Central memory CD8-positive, alpha-beta T cell (primary cell): ENCODE measurements around the gene AP1S1.
A peak's percentile ranks its signal among the peaks of the same experiment; 100 is the strongest.
"Not testable (repeated sequence)": the region's sequence is repeated elsewhere in the genome, so short reads cannot be mapped to it uniquely, and the experiment has no call there.

Experiments used
- ATAC-seq: fragments of 150-1000 bp; cut with Tn5 transposase; replicated peaks from 2 replicates; pipeline ENCODE4 v1.10.0; 2022; ENCODE audit warnings: mild to moderate bottlenecking, moderate FRiP score, moderate number of reproducible peaks; ENCODE audit not compliant: poor library complexity, severe bottlenecking; ENCODE audit errors: extremely low read depth
- DNase-seq, 2 donors: peaks; one replicate each; pipeline ENCODE4 v3.0.0; 2021; ENCODE audit warnings: low spot score in 2 of 2
- H3K27ac Mint-ChIP-seq: one replicate; pipeline ENCODE4 v1.8.0; 2022; ENCODE audit warnings: low read depth, mild to moderate bottlenecking, moderate library complexity, mixed read lengths
- H3K27me3 Mint-ChIP-seq: one replicate; pipeline ENCODE4 v1.8.0; 2022; ENCODE audit warnings: mixed read lengths
- H3K36me3 Mint-ChIP-seq: one replicate; pipeline ENCODE4 v1.8.0; 2022; ENCODE audit warnings: mild to moderate bottlenecking, moderate library complexity, mixed read lengths; ENCODE audit not compliant: insufficient read depth
- H3K4me1 Mint-ChIP-seq: one replicate; pipeline ENCODE4 v1.8.0; 2022; ENCODE audit warnings: mixed read lengths
- H3K4me3 Mint-ChIP-seq: one replicate; pipeline ENCODE4 v1.8.0; 2022; ENCODE audit warnings: mild to moderate bottlenecking, moderate library complexity, mixed read lengths
- H3K9me3 Mint-ChIP-seq: one replicate; pipeline ENCODE4 v1.8.0; 2022; ENCODE audit warnings: mixed read lengths

AP1S1 gene

DNA sequence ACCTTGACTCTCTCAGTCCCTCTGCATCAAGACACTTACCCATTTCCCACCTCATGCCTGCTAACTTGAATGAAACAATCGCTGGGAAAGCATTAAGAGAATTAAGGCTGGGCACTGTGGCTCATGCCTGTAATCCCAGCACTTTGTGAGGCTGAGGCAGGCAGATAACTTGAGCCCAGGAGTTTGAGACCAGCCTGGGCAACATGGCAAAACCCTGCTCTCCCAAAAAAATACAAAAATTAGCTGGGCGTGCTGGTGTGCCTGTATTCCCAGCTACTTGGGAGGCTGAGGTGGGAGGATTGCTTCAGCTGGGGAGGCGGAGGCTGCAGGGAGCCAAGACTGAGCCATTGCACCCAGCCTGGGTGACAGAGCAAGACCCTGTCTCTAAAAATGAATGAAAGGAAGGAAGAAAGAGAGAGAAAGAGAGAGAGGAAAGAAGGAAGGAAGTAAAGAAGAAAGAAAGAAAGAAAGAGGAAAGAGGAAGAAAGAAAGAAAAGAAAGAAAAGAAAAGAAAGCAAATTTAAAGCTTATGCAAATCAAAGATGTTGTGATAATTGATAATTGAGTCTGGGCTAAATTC is 26.7 kb upstream of the AP1S1 start:
- H3K36me3 Mint-ChIP-seq, result no peaks in the 10 kb centered on the region
- ATAC-seq (no peak), DNase-seq (no peak)
- H3K4me1 Mint-ChIP-seq, result peaks cover 40% of the 10 kb centered on the region
- no peak overlapping the region for H3K27ac Mint-ChIP-seq
- H3K9me3 Mint-ChIP-seq, result no peaks in the 10 kb centered on the region
- H3K4me3 Mint-ChIP-seq, result peak overlapping the region; percentile 65
- H3K27me3 Mint-ChIP-seq, result peaks cover 91% of the 10 kb centered on the region

DNA sequence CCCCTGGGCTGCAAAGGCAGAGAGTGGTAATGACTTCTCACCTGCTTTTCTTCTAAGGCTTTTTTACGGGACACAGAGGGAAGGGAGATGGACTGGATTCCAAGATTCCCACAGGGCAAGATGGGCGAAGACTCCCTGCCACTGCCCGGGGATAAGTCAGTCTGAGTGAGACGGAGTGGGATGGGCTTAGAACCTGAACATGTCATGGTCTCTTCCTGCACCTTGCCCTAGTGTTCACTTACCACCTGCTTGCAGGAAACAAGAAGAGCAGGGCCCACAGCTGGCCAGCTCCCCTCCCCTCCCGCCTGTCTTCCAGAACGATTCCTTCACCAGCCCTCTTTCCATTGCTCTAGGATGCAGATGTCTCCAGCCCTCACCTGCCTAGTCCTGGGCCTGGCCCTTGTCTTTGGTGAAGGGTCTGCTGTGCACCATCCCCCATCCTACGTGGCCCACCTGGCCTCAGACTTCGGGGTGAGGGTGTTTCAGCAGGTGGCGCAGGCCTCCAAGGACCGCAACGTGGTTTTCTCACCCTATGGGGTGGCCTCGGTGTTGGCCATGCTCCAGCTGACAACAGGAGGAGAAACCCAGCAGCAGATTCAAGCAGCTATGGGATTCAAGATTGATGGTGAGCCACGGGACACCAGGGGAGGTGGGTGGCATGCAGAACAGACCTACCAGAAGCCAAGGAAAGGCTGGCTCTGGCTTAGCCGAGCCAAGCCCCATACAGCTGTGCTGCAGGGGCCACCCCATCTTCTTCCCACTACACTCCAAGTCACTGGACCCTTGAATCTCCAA is 26.0 kb upstream of the AP1S1 start:
- peaks cover 89% of the 10 kb centered on the region for H3K27me3 Mint-ChIP-seq
- no peaks in the 10 kb centered on the region for H3K36me3 Mint-ChIP-seq
- H3K4me1 Mint-ChIP-seq, result peaks cover 40% of the 10 kb centered on the region
- ATAC-seq, result no peak
- no peak for DNase-seq
- H3K9me3 Mint-ChIP-seq, result no peaks in the 10 kb centered on the region
- H3K4me3 Mint-ChIP-seq, result no peak overlapping the region
- H3K27ac Mint-ChIP-seq, result no peak overlapping the region

DNA sequence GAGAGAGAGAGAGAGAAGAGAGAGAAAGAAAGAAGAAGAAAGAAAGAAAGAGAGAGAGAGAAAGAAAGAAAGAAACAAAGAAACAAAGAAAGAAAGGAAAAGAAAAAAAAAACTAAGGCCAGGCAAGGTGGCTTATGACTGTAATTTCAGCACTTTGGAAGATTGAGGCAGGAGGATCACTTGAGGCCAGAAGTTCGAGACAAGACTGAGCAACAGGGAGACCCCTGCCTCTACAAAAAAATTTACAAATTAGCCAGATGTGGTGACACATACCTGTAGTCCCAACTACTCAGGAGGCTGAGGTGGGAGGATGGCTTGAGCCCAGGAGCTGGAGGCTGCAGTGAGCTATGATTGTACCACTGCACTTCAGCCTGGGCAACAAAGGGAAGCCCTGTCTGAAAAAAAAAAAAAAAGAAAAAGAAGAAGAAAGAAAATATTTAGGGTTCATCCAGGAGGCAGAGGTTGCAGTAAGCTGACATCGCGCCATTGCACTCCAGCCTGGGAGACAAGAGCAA is 24.6 kb upstream of the AP1S1 start:
- DNase-seq, result no peak
- ATAC-seq, result no peak
- Mint-ChIP-seq H3K9me3 (no peaks in the 10 kb centered on the region), H3K4me1 (peaks cover 35% of the 10 kb centered on the region), H3K27me3 (peaks cover 90% of the 10 kb centered on the region), H3K4me3 (no peak overlapping the region), H3K36me3 (peaks cover 2% of the 10 kb centered on the region), H3K27ac (peak overlapping the region; percentile 37)

DNA sequence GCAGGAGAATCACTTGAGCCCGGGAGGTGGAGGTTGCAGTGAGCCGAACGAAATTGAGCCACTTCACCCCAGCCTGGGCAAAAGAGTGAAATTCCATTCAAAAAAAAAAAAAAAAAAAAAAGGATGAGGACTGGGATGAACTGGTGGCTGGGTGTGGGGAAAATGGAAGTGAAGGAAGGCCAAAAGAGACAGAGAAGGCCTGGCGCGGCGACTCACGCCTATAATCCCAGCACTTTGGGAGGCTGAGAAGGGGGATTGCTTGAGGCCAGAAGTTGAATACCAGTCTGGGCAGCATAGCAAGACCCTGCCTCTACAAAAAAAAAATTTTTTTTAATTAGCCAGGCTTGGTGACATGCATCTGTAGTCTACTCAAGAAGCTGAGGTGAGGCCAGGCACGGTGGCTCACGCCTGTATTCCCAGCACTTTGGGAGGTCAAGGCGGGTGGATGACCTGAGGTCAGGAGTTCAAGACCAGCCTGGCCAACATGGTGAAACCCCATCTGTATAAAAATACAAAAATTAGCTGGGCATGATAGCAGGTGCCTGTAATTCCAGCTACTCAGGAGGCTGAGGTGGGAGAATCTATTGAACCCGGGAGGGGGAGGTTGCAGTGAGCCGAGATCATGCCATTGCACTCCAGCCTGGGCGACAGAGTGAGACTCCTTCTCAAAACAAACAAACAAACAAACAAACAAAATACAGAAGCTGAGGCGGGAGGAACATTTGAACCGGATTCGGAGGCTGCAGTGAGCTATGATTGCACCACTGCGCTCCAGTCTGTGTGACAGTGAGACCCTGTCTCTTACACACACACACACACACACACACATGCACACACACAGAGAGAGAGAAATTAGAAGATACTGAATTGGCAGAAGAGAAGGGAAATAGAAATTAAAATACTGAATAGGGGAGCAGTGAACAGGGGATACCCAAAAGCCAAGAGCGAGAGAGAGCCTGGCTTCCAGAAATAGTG is 21.4 kb upstream of the AP1S1 start:
- not testable (repeated sequence) for H3K4me1 Mint-ChIP-seq, H3K4me3 Mint-ChIP-seq, H3K36me3 Mint-ChIP-seq, DNase-seq, H3K9me3 Mint-ChIP-seq, H3K27ac Mint-ChIP-seq, ATAC-seq
- H3K27me3 Mint-ChIP-seq, result peaks cover 75% of the 10 kb centered on the region

DNA sequence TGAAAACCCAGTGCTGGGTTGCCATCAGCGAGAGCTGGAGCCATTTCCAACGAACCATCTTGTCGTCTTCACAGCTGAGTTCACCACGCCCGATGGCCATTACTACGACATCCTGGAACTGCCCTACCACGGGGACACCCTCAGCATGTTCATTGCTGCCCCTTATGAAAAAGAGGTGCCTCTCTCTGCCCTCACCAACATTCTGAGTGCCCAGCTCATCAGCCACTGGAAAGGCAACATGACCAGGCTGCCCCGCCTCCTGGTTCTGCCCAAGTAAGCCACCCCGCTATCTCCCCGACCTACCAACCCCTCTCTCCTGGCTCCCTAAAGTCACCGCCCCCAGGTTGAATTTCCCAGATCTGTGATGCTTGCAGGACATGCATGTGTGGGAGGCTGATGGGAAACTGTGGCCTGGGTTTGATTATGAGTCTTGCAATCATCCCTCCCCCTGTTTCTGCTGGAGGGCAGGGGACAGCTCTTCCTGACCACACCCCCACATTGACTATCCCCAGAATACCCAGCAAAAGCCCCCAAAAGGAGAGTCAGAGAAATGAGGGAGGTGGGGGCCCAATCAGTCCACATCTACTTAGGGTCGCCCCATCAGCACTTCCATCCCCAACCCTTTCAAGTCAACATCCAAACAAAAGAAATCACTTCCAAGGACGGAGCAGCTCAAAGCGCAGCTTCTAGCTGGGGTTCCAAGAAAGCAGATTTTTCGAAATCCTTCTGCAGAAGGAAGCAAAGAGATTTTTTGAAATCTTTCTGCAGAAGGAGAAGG is 20.5 kb upstream of the AP1S1 start:
- no peak overlapping the region for H3K27ac Mint-ChIP-seq
- ATAC-seq (no peak), DNase-seq (no peak)
- H3K4me1 Mint-ChIP-seq, result peaks cover 10% of the 10 kb centered on the region
- H3K4me3 Mint-ChIP-seq, result no peak overlapping the region
- H3K36me3 Mint-ChIP-seq, result peaks cover 2% of the 10 kb centered on the region
- no peaks in the 10 kb centered on the region for H3K9me3 Mint-ChIP-seq
- H3K27me3 Mint-ChIP-seq, result peaks cover 67% of the 10 kb centered on the region

DNA sequence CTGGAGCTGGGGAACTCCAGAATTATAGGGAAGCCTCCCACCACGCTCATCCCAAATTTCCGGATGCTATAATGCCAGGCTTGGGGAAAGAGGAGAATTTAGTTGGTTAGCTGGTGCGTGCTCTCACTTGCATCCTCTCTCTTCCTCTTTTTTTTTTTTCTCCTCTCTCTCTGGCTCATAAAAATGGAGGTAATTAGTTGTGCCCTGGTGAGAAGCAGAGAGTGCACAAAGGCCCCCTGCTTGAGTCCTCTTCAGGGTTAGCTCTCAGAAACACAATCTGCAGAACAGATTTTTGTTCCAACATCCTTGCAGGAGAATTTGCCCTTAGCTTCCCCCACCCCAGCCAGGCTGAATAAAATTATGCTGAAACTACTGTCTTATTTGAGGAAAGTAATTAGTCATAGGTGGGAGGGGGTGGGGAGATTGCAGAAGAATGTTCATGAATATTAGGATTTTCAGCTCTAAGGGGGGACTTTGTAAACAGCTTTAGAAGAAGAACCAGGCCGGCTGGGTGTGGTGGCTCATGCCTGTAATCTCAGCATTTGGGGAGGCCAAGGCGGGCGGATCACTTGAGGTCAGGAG is 19.8 kb upstream of the AP1S1 start:
- peak overlapping the region; percentile 84 for H3K27ac Mint-ChIP-seq
- peaks cover 2% of the 10 kb centered on the region for H3K36me3 Mint-ChIP-seq
- no peaks in the 10 kb centered on the region for H3K9me3 Mint-ChIP-seq
- H3K4me3 Mint-ChIP-seq, result no peak overlapping the region
- peaks cover 62% of the 10 kb centered on the region for H3K27me3 Mint-ChIP-seq
- DNase-seq, result no peak
- peaks cover 10% of the 10 kb centered on the region for H3K4me1 Mint-ChIP-seq
- ATAC-seq, result no peak

DNA sequence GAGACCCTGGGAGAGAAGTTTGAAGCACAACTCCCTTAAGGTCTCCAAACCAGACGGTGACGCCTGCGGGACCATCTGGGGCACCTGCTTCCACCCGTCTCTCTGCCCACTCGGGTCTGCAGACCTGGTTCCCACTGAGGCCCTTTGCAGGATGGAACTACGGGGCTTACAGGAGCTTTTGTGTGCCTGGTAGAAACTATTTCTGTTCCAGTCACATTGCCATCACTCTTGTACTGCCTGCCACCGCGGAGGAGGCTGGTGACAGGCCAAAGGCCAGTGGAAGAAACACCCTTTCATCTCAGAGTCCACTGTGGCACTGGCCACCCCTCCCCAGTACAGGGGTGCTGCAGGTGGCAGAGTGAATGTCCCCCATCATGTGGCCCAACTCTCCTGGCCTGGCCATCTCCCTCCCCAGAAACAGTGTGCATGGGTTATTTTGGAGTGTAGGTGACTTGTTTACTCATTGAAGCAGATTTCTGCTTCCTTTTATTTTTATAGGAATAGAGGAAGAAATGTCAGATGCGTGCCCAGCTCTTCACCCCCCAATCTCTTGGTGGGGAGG is 16.5 kb upstream of the AP1S1 start:
- Mint-ChIP-seq H3K36me3 (peaks cover 2% of the 10 kb centered on the region), H3K4me1 (peaks cover 10% of the 10 kb centered on the region), H3K9me3 (no peaks in the 10 kb centered on the region), H3K27ac (peak overlapping the region; percentile 69), H3K4me3 (peak overlapping the region; percentile 34), H3K27me3 (peaks cover 37% of the 10 kb centered on the region)
- ATAC-seq (no peak), DNase-seq (no peak)

DNA sequence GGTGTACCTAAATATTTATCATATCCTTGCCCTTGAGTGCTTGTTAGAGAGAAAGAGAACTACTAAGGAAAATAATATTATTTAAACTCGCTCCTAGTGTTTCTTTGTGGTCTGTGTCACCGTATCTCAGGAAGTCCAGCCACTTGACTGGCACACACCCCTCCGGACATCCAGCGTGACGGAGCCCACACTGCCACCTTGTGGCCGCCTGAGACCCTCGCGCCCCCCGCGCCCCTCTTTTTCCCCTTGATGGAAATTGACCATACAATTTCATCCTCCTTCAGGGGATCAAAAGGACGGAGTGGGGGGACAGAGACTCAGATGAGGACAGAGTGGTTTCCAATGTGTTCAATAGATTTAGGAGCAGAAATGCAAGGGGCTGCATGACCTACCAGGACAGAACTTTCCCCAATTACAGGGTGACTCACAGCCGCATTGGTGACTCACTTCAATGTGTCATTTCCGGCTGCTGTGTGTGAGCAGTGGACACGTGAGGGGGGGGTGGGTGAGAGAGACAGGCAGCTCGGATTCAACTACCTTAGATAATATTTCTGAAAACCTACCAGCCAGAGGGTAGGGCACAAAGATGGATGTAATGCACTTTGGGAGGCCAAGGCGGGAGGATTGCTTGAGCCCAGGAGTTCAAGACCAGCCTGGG is 15.9 kb upstream of the AP1S1 start:
- Mint-ChIP-seq H3K4me1 (peaks cover 12% of the 10 kb centered on the region), H3K4me3 (peak overlapping the region; percentile 34), H3K9me3 (no peaks in the 10 kb centered on the region), H3K36me3 (peaks cover 2% of the 10 kb centered on the region), H3K27me3 (peaks cover 36% of the 10 kb centered on the region), H3K27ac (peak overlapping the region; percentile 69)
- peak; percentile 99 for ATAC-seq
- DNase-seq, result peak in 1 of 2 donors; percentile 55

DNA sequence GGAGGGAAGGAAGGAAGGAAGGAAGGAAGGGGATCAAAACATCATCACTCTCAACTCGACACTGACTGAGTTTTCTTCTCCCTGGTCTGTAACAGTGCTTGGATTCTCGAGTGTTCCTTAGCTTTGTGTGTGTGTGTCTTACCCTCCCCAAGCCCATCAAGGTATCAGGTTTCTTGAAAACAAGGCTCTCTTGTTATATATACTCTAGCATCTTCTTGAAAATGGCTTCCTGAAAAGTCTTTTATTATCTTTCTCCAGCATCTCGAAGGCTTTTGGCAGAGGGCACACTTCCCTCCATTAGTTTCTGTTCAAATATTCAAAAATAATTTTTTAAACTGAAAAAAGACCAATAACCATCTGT is 14.0 kb upstream of the AP1S1 start:
- no peaks in the 10 kb centered on the region for H3K9me3 Mint-ChIP-seq
- no peak for DNase-seq
- H3K4me1 Mint-ChIP-seq, result peaks cover 21% of the 10 kb centered on the region
- ATAC-seq, result no peak
- no peaks in the 10 kb centered on the region for H3K36me3 Mint-ChIP-seq
- peaks cover 36% of the 10 kb centered on the region for H3K27me3 Mint-ChIP-seq
- no peak overlapping the region for H3K4me3 Mint-ChIP-seq
- no peak overlapping the region for H3K27ac Mint-ChIP-seq

DNA sequence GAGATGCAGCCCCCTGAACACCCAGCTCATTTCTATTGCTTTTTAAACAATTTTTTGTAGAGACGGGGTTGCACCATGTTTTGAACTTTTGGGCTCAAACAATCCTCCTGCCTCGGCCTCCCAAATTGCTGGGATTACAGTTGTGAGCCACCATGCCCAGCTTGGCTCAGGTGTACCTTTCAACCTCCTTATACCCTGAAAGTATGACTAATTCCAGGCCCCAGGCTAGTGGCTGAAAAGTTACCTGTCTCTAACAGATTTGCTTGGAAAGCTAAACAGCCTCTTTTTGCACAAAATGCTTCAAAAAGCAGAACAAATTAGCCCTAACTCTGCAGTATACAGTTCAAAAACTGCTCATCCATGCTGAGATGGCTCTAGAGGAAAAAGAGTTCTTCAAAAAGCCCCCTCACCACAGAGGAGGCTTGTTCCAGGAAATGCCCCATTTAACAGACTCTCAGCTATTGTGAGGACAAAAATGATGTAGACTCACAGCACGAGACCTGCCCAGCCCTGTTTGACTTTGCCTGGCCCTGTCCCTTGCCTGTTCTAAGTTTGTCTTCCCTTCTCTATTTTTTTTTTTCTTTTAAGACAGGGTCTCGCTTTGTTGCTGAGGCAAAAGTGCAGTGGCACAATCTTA is 13.4 kb upstream of the AP1S1 start:
- H3K4me1 Mint-ChIP-seq, result peaks cover 21% of the 10 kb centered on the region
- H3K27me3 Mint-ChIP-seq, result peaks cover 40% of the 10 kb centered on the region
- no peak overlapping the region for H3K27ac Mint-ChIP-seq

More for the DNA sequence above, 13.4 kb upstream of the AP1S1 start:
- no peaks in the 10 kb centered on the region for H3K36me3 Mint-ChIP-seq
- H3K9me3 Mint-ChIP-seq, result no peaks in the 10 kb centered on the region
- ATAC-seq (no peak), DNase-seq (no peak)
- H3K4me3 Mint-ChIP-seq, result no peak overlapping the region
